ENCODE data around the gene HK1.

The HK1 gene

DNA sequence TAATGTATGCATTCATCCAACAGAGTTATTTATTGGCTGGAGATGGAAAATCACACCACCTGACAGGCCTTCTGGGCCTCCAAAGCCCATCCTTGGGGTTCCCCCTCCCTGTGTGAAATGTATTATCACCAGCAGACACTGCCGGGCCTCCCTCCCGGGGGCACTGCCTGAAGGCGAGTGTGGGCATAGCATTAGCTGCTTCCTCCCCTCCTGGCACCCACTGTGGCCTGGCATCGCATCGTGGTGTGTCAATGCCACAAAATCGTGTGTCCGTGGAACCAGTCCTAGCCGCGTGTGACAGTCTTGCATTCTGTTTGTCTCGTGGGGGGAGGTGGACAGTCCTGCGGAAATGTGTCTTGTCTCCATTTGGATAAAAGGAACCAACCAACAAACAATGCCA is 123.1 kb downstream of the HK1 start:
- TF ChIP-seq, protein P1, sequence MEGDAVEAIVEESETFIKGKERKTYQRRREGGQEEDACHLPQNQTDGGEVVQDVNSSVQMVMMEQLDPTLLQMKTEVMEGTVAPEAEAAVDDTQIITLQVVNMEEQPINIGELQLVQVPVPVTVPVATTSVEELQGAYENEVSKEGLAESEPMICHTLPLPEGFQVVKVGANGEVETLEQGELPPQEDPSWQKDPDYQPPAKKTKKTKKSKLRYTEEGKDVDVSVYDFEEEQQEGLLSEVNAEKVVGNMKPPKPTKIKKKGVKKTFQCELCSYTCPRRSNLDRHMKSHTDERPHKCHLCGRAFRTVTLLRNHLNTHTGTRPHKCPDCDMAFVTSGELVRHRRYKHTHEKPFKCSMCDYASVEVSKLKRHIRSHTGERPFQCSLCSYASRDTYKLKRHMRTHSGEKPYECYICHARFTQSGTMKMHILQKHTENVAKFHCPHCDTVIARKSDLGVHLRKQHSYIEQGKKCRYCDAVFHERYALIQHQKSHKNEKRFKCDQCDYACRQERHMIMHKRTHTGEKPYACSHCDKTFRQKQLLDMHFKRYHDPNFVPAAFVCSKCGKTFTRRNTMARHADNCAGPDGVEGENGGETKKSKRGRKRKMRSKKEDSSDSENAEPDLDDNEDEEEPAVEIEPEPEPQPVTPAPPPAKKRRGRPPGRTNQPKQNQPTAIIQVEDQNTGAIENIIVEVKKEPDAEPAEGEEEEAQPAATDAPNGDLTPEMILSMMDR (conservative IDR thresholded peaks at IDR 0.05; ENCODE audit: low read depth, low read length), result no peak
- no peak overlapping the region for H3K4me3 ChIP-seq (ENCODE audit: low read depth, low read length)
- DNase-seq (ENCODE audit: low read depth), result no peak

DNA sequence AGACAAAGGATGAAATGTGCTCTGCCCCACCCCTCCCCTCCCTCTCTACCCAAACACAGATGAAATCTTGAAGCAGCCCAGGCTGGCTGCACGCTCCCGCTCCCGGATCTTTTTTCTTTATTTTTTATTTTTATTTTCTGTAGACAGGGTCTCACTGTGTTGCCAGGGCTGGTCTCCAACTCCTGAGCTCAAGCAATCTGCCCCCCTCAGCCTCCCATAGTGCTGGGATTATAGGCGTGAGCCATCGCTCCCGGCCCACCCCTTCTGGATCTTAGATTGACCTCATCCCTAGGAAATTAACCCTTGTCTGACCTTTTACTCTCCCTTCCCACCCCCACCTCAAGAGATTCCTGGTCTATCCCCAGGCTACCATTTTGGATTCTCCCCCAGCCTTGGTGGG is 124.1 kb downstream of the HK1 start:
- TF ChIP-seq, protein P1 (conservative IDR thresholded peaks at IDR 0.05; ENCODE audit: low read depth, low read length), result no peak

DNA sequence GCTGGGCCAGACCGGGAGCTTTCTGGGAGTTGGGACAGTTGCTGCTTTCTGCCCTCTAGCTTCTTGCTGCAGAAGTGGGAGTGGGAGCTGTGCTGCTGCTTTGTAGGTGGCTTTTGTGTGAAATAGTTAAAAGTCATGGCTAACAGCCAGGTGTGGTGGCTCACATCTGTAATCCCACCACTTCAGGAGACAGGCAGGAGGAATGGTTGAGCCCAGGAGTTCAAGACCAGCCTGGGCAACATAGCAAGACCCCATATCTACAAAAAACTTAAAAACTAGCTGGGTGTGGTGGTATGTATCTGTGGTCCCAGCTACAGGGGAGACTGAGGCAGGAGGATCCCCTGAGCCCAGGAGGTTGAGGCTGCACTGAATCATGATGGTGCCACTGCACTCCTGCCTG is 124.8 kb downstream of the HK1 start:
- H3K4me3 ChIP-seq (ENCODE audit: low read depth, low read length), result no peak overlapping the region
- TF ChIP-seq, protein P1 (conservative IDR thresholded peaks at IDR 0.05; ENCODE audit: low read depth, low read length), result no peak

More for the DNA sequence above, 124.1 kb downstream of the HK1 start:
- DNase-seq (ENCODE audit: low read depth), result no peak
- H3K4me3 ChIP-seq (ENCODE audit: low read depth, low read length), result no peak overlapping the region

DNA sequence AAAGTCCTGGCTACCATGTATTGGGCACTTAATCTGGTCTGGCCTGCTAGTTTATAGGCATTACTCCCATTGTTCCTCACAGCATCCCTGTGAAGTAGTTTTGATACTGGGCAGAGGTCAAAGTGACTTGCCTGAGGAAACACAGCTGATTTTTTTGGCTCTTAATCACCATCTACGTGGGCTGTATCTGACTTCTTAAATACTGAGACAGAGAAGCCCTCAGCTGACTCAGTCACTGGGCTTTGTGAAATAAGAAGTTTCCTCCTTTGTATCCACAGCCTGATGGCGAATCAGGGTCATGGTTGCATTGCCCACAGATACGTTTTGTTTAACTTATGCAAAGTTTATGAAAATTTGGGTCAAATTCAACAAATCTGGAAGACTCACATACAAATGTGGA is 125.2 kb downstream of the HK1 start:
- TF ChIP-seq, protein P1 (conservative IDR thresholded peaks at IDR 0.05; ENCODE audit: low read depth, low read length), result no peak
- peak; percentile 81 for DNase-seq (ENCODE audit: low read depth)
- no peak overlapping the region for H3K4me3 ChIP-seq (ENCODE audit: low read depth, low read length)

More for the DNA sequence above, 124.8 kb downstream of the HK1 start:
- DNase-seq (ENCODE audit: low read depth), result no peak

DNA sequence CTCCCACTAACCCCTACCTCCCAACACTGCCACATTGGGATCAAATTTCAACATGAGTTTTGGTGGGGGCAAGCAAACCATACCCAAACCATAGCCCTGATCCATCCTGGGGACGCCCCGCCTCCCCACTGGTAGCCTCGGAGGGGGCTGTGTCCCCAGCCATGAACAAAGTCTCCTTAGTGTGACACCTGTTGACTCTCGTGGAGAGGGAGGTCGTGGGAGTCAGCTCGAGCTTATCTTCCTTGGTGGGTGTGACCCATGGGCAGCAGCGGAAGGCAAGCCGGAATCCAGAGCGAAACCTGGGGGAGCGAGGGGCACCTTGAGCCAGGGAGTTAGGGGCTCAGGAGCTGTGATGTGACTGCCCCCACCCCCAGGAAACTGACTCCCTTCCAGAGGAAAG is 126.5 kb downstream of the HK1 start:
- no peak for DNase-seq (ENCODE audit: low read depth)
- H3K4me3 ChIP-seq (ENCODE audit: low read depth, low read length), result no peak overlapping the region
- TF ChIP-seq, protein P1 (conservative IDR thresholded peaks at IDR 0.05; ENCODE audit: low read depth, low read length), result no peak

DNA sequence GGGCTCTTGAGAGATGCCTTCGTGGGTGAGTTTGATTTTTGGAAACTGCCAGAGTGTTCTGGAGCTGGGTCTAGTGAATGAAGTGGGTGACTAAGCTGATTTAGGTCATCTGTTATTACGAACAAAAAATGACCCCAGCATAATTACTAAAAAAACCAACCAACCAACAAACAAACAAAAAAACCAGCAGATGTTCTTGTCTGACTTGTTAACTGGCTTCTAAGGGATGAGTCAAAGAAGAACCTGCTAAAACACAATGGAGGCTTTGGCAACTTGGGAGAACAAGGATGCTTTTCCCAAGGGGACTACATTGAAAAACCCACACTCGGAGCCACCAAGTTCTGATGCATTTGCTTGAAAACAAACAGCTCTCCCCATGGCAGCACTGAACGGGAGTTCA is 126.9 kb downstream of the HK1 start:
- no peak overlapping the region for H3K4me3 ChIP-seq (ENCODE audit: low read depth, low read length)
- no peak for DNase-seq (ENCODE audit: low read depth)
- TF ChIP-seq, protein P1 (conservative IDR thresholded peaks at IDR 0.05; ENCODE audit: low read depth, low read length), result no peak

DNA sequence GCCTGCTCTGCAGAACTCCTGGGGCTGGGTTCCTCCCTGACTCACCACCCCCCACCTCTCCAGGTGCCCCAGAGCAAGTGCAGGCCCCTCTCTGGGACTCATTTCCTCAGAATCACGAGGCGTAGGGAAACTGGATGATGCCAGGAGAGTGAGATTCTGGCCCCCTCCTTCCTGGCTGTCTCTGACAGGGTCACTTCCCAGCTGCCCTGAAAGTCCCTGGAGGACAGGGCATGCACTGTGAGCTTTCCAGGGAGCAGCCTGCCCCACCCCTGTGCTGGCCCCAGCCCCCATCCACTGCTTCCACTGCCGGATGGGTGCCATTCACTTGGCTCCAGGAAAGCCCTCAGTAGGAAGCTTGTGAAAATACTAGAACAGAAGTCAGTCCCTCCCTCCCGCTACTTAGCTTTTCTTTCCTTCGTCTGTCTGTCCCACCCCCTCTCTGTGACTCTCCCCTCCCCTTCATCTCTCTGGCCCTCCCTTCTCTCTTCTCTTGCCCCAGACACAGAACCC is 128.1 kb downstream of the HK1 start:
- TF ChIP-seq, protein P1 (conservative IDR thresholded peaks at IDR 0.05; ENCODE audit: low read depth, low read length), result no peak
- no peak overlapping the region for H3K4me3 ChIP-seq (ENCODE audit: low read depth, low read length)
- peak; percentile 60 for DNase-seq (ENCODE audit: low read depth)

Measured in choroid plexus epithelial cell (primary cell).